Activated CD4-positive, alpha-beta T cell treated with anti-CD3 and anti-CD28 coated beads for 36 hours (primary cell): ENCODE results near the gene TEDDM1. TPM values are rescaled to one million over a fixed set of nuclear protein-coding genes. Genes with fewer than 3 reads are reported as not detected.

Source experiments
- ATAC-seq: fragments of 200-7000 bp; cut with Tn5 transposase; one replicate; pipeline ENCODE4 v1.10.0; 2021; ENCODE audit warnings: mild to moderate bottlenecking, moderate library complexity
- CTCF ChIA-PET: fragments of 350-600 bp; sonication (Branson Sonifier 250); formaldehyde crosslinking; loops from one replicate; lab custom pipeline; 2021; ENCODE audit warnings: antibody characterized with exemption; lab: Charles Lee
- POLR2A ChIA-PET: fragments of 350-600 bp; sonication (Branson Sonifier 250); formaldehyde crosslinking; loops from one replicate; lab custom pipeline; 2021; ENCODE audit warnings: antibody characterized with exemption, inconsistent platforms; lab: Charles Lee
- DNase-seq: peaks from one replicate; pipeline ENCODE4 v3.0.0-alpha.2; 2020
- H3K27ac Mint-ChIP-seq: one replicate; pipeline ENCODE4 v1.8.0; 2021; ENCODE audit warnings: mixed read lengths
- H3K27me3 Mint-ChIP-seq: one replicate; pipeline ENCODE4 v1.8.0; 2021; ENCODE audit warnings: mixed read lengths
- H3K36me3 Mint-ChIP-seq: one replicate; pipeline ENCODE4 v1.8.0; 2021; ENCODE audit warnings: low read depth, mixed read lengths
- H3K4me1 Mint-ChIP-seq: one replicate; pipeline ENCODE4 v1.8.0; 2021; ENCODE audit warnings: mixed read lengths
- H3K4me3 Mint-ChIP-seq: one replicate; pipeline ENCODE4 v1.8.0; 2021; ENCODE audit warnings: mild to moderate bottlenecking, moderate library complexity, mixed read lengths
- H3K9me3 Mint-ChIP-seq: one replicate; pipeline ENCODE4 v1.8.0; 2021; ENCODE audit warnings: low read depth, mixed read lengths
- intact Hi-C, 2 experiments: fragments of 100-400 bp; cut with DNase I in 1 of 2; cut with micrococcal nuclease in 1 of 2; formaldehyde crosslinking; loops; one replicate each; pipeline versions ENCODE4 v1.14.2 to v1.15.1; 2022 to 2024; cut with DNase I, micrococcal nuclease
- total RNA-seq, 2 experiments: library from RNA; stranded (reverse); gene quantifications; one replicate each; pipeline ENCODE4 v1.2.3, GENCODE V29; 2021

The TEDDM1 gene
- total RNA-seq, 2 experiments from 2014 or later: not detected

DNA sequence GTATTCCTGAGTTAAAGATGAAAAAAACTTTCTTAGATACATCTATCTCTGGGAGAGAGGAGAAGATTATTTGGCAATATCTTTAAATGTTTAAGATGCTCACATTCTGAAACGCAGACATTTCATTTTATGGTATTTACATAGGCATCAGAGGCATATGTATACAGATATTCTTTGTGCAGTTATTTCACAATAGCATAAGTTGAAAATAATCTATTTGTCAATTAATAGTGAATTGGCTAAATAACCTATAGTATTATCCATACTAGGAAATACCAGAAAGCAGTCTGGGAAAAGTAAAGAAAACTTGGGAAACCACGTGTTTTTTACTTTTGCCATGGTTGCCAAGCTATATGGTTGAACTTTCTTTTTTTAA, 44.8 kb downstream of the TEDDM1 start:
- no peaks in the 10 kb centered on the region for H3K36me3 Mint-ChIP-seq
- ChIA-PET CTCF (no interaction called here), POLR2A (no interaction called here)
- H3K9me3 Mint-ChIP-seq: no peaks in the 10 kb centered on the region
- DNase-seq (no peak), ATAC-seq (no peak)
- H3K27me3 Mint-ChIP-seq: no peaks in the 10 kb centered on the region
- no peaks in the 10 kb centered on the region for H3K4me1 Mint-ChIP-seq
- no peak overlapping the region for H3K4me3 Mint-ChIP-seq
- no peak overlapping the region for H3K27ac Mint-ChIP-seq
- intact Hi-C loops: no loop called here

GRCh38 chr1:182351790-182352364, 48.6 kb downstream of the TEDDM1 start:
- ChIA-PET CTCF (no interaction called here), POLR2A (no interaction called here)
- DNase-seq (no peak), ATAC-seq (no peak)
- H3K27me3 Mint-ChIP-seq: no peaks in the 10 kb centered on the region
- H3K9me3 Mint-ChIP-seq: no peaks in the 10 kb centered on the region
- intact Hi-C loops: no loop called here
- no peak overlapping the region for H3K4me3 Mint-ChIP-seq
- H3K27ac Mint-ChIP-seq: no peak overlapping the region
- no peaks in the 10 kb centered on the region for H3K4me1 Mint-ChIP-seq
- H3K36me3 Mint-ChIP-seq: no peaks in the 10 kb centered on the region

DNA sequence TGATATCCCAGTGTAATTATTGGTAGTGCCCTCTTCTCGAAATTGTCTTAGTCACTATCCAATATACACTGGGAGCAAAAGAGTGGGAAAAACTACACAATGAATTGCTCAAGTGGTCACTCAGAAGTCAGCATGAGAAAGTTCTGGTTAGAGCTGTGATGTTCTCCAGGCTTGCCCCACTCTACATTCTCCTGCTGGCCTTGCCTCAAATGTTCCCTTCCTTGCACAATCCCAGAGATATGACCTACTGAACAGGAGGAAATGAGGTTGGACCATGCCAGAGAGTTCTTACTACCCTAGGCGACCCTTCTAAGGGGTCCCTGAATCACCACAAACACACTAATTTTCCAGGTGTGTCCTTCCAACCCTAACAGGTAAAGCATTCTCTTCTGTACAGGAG, 49.6 kb downstream of the TEDDM1 start:
- H3K36me3 Mint-ChIP-seq: no peaks in the 10 kb centered on the region
- no peaks in the 10 kb centered on the region for H3K27me3 Mint-ChIP-seq
- no peak for DNase-seq
- intact Hi-C loops: no loop called here
- ATAC-seq: no peak
- no peak overlapping the region for H3K4me3 Mint-ChIP-seq
- H3K4me1 Mint-ChIP-seq: no peaks in the 10 kb centered on the region
- CTCF ChIA-PET: interaction anchor here (0.7 kb wide), 1 partner anchor 265 kb away, joined by 3 read pairs; no protein-coding TSS in a partner anchor
- H3K9me3 Mint-ChIP-seq: no peaks in the 10 kb centered on the region
- POLR2A ChIA-PET: no interaction called here
- H3K27ac Mint-ChIP-seq: no peak overlapping the region

DNA sequence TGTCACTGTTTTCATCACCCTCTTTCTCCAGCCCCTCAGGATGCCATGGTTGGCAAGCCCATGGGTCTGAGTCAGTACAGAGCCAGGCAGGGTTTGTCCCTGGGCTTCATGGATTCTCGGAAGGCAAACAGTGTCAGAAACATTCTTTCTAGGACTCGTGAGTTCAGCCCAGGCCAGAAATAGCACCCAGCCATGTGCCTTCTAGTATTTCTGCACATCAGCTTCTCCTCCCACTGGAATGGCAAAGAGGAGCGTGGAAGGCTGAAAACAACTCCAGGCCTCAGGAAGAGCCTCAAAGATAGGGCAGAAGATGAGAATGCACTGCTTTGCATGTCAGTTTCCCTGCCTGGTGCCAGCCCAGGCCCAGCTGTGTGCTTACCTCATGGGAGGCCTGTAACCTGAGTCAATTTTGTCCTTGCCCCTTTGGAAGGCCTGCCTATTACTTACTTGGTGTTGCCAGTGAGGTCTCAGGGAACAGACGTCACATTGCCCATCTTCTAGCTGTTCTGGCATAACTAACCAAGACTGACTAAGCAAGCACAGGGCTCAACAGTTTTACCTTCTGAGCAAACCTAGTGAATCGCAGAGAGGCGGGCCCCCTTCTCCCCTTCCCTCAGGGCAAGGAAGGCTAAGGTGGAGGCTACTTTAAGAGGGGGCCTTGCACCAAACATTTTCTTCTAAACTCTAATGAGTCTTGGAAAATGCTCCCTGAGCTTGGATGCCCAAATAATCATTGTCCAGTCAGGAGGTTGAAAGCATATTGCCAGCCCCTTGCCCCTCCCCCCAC, 51.3 kb downstream of the TEDDM1 start:
- ChIA-PET CTCF (interaction anchor here (0.7 kb wide), 1 partner anchor 204 kb away, joined by 3 read pairs; no protein-coding TSS in a partner anchor), POLR2A (no interaction called here)
- H3K27ac Mint-ChIP-seq: no peak overlapping the region
- no peaks in the 10 kb centered on the region for H3K27me3 Mint-ChIP-seq
- H3K36me3 Mint-ChIP-seq: no peaks in the 10 kb centered on the region
- DNase-seq (no peak), ATAC-seq (no peak)
- H3K4me1 Mint-ChIP-seq: no peaks in the 10 kb centered on the region
- intact Hi-C loops: no loop called here
- no peaks in the 10 kb centered on the region for H3K9me3 Mint-ChIP-seq
- no peak overlapping the region for H3K4me3 Mint-ChIP-seq

Other genes with a start within 250 kb of the TEDDM1 start
- 10 to 100 TPM; 63.5 to 87.5 TPM for gene GLUL, start 8.9 kb downstream of the TEDDM1 start, total RNA-seq
- not detected for gene RGSL1, start 49.5 kb upstream of the TEDDM1 start, total RNA-seq
- gene RNASEL, start 188.6 kb upstream of the TEDDM1 start, total RNA-seq: 1 to 10 TPM; 3.7 to 4.0 TPM
- gene RGS16, start 203.7 kb upstream of the TEDDM1 start, total RNA-seq: 10 to 100 TPM; 27.2 to 30.6 TPM